GM18508 (cell line): Measurements from ENCODE around the gene HECW1.
"Not testable (repeated sequence)": the region's sequence is repeated elsewhere in the genome, so short reads cannot be mapped to it uniquely, and the experiment has no call there.

Experiments
- ATAC-seq: cut with Tn5 transposase; IDR thresholded peaks from one replicate; pipeline ENCODE4 v1.9.1; 2021; ENCODE audit warnings: moderate number of reproducible peaks; ENCODE audit not compliant: insufficient read depth, unreplicated experiment

HECW1 gene

GRCh38 chr7:43112459-43112940 lies at the start of gene HECW1:
HECW1 (plus strand) TSS chr7:43112647; CDS start chr7:43243906, 131,259 bp downstream.
- no peak for ATAC-seq

DNA sequence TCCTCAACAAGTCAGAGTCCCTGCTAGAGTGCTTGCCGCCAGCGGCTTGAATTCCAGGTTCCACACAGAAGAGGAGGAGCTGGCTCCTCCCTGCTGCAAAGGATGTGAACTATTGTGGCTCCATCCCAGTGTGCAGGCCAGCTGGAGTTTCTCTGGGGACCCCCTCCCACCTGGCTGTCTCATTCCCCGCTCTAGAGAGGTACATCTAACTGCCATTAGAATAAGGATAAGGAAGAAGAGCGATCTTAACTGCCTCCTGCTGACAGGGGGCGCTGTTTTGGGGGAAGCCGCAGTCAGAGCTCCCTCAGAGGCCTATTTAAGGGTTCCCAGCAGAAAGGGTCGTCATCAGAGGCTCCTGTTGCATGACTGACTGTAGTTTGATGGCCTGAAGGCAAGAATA lies 40.8 kb upstream of the HECW1 start:
- no peak for ATAC-seq

GRCh38 chr7:43072530-43072929 lies 39.9 kb upstream of the HECW1 start:
- ATAC-seq: no peak

DNA sequence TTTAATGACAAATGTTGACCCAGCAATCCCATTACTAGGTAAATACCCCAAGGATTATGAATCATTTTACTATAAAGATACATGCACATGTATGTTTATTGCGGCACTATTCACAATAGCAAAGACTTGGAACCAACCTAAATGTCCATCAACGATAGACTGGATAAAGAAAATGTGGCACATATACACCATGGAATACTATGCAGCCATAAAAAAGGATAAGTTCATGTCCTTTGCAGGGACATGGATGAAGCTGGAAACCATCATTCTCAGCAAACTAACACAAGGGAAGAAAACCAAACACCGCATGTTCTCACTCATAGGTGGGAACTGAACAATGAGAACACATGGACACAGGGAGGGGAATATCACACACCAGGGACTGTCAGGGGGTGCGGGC lies 38.6 kb upstream of the HECW1 start:
- ATAC-seq: not testable (repeated sequence)

- no peak for ATAC-seq
Measured at GRCh38 chr7:43076189-43076605, 36.2 kb upstream of the HECW1 start.

DNA sequence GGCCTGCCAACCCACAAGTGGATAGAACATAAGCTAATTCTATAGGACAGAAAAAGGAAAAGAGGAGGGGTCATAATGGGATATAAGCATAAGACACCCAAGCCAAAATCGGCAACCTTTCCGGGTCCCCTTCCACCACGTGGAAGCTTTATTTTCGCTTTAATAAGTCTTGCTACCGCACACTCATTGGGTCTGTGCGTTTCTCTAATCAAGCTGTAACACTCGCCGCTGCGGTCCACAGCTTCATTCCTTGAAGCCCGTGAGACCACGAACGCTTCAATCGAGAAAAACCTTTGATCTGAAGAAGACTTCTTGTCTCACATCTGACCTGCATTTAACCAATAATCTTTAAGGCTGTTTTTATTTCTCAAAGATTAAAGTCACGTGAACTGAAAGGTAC lies 35.8 kb upstream of the HECW1 start:
- no peak for ATAC-seq

GRCh38 chr7:43077285-43077684 lies 35.2 kb upstream of the HECW1 start:
- no peak for ATAC-seq

- no peak for ATAC-seq
Measured at GRCh38 chr7:43077732-43078391, 34.6 kb upstream of the HECW1 start.

DNA sequence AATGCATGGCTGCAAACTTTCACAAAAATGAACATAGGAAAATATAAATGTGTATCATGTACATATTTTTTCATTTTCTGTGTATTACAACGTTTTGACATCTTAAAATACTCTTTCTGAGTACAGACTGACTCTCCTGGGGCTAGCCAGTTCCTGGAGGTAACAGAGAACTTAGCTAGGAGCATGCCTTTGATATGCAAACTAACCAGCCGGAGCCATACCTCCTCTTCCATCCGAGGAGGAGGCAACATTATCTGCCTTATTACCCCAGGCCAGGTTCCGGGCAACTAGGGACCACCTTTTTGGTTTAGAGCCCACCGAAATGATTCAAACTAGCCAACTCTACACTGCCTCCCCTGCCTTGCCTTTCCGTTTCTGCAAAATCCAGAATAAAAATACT lies 33.7 kb upstream of the HECW1 start:
- ATAC-seq: no peak

- ATAC-seq: no peak
Measured at GRCh38 chr7:43081603-43082002, 30.8 kb upstream of the HECW1 start.

- ATAC-seq: no peak
Measured at GRCh38 chr7:43083106-43083505, 29.3 kb upstream of the HECW1 start.

- ATAC-seq: no peak
Measured at GRCh38 chr7:43085017-43085416, 27.4 kb upstream of the HECW1 start.

DNA sequence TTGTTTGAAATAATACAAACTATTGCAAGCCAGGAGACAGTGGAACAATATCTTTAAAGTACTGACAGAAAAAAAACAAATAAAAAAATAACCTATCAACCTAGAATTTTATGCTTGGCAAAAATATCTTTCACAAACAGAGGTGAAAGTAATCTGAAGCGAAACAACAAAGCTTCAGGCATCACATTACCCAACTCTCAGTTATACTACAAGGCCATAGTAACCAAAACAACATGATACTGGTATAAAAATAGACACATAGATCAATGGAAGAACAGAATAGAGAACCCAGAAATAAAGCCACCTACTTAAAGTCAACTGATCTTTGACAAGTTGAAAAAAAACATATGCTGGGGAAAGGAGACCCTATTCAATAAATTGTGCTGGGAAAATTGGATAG lies 26.5 kb upstream of the HECW1 start:
- ATAC-seq: no peak

DNA sequence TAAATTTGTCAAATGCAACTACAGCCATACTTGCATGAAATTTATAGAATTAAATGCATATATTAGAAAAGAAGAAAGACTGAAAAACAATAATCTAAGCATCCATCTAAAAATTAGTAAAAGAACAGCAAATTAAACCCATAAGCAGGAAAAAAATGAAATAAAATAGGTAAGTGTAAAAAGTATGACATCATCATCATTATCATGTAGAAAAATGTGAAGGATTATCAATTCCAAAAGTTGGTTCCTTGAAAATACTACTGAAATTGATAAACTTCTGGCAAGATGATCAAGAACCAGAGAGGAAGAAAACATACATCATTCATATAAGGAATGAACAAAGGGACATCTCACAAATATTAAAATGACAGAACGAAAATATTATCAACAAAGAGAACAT lies 19.6 kb upstream of the HECW1 start:
- no peak for ATAC-seq

GRCh38 chr7:43096875-43097274 lies 15.6 kb upstream of the HECW1 start:
- ATAC-seq: no peak

DNA sequence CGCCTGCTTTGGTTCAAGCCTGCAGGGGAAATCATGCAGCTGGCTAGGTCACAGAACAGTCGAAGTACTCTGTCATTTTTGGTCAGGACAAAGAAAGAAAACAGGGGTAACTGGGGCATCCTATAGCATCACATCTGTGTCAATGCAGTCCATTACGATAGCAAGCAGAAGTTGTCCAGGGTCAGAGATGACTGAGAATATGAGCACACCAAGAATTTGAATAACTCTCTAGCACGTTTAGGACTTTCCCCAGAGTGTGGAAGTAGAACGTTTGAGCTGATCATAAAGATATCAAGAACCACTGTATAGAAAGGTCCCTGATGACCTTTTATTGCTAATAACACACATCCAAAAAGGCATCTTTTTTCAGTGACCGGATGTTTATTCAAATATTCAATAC lies 12.7 kb upstream of the HECW1 start:
- no peak for ATAC-seq

GRCh38 chr7:43104874-43105520 lies 7.5 kb upstream of the HECW1 start:
- ATAC-seq: no peak

GRCh38 chr7:43105521-43106120 lies 6.8 kb upstream of the HECW1 start:
- no peak for ATAC-seq

- no peak for ATAC-seq
Measured at GRCh38 chr7:43108255-43109011, 4.0 kb upstream of the HECW1 start.

GRCh38 chr7:43110791-43111535 lies 1.5 kb upstream of the HECW1 start:
- no peak for ATAC-seq
